EL (cell line): ENCODE data around the gene ZNF283.

ENCODE experiments used
- DNase-seq: peaks from one replicate; pipeline ENCODE4 v3.0.0-alpha.2; 2016

Gene ZNF283

GRCh38 chr19:43826787-43827754 is at the start of gene ZNF283:
Gene ZNF283, plus strand, starts transcription at chr19:43827321. Its CDS starts 6,184 bp downstream, at chr19:43833505.
- DNase-seq, result peak; percentile 93

- no peak for DNase-seq
Observed at GRCh38 chr19:43778651-43779050, 48.5 kb upstream of the ZNF283 start.

DNA sequence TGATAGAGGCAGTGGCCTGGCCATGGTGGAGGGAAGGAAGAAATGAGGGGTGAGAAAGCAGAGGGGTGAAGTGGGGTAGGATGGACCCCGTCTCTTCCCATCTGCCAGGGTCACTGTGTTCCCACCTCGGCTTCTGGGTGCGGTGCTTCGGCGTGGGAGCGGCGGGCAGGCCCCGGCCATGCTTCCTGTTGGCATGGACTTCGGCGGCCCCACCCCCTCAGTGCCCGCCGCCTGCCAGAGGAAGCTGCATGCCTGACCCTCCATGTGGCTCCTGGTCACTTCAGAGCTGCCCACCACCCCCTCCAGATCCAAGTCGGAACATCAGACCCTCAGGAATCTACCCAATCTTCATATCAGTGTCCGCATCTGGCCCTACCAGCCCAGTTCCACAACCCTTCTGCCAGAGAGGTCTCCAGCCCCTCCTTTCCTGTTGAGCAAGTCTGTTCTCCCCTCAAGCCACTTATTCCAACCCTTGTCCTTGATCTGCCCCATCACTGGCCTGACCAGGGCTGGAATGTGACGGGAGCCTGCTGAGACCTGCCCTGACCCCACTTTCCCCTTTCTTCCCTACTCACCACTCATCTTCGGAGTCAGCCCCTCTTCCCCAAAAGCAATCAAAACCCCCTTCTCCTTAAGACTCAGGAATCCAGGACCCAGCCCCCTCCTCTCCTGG is 47.8 kb upstream of the ZNF283 start:
- no peak for DNase-seq

DNA sequence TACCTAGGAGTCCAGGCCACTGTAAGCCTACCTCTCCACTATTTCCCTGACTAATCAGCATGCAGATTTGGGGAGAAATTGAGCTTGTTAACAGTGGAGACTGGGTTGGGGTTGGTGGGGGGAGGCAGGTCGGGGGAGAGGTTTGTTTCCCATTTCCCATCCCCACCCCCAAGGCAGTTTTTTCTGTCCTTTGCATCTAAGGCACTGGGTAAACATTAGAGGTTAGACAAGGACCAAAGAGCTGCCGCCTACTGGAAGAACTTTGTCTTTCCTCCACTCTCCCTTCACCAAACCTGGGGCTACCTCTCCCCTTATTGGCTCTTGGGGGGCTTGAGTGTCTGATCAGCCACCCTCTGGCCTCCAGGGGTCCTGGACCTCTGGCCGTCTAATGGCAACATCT is 47.3 kb upstream of the ZNF283 start:
- no peak for DNase-seq

- peak; percentile 53 for DNase-seq
Observed at GRCh38 chr19:43780706-43781525, 46.2 kb upstream of the ZNF283 start, which contains the start of gene KCNN4. Gene KCNN4, minus strand, starts transcription at chr19:43780973. Its CDS starts 112 bp downstream, at chr19:43780861.

DNA sequence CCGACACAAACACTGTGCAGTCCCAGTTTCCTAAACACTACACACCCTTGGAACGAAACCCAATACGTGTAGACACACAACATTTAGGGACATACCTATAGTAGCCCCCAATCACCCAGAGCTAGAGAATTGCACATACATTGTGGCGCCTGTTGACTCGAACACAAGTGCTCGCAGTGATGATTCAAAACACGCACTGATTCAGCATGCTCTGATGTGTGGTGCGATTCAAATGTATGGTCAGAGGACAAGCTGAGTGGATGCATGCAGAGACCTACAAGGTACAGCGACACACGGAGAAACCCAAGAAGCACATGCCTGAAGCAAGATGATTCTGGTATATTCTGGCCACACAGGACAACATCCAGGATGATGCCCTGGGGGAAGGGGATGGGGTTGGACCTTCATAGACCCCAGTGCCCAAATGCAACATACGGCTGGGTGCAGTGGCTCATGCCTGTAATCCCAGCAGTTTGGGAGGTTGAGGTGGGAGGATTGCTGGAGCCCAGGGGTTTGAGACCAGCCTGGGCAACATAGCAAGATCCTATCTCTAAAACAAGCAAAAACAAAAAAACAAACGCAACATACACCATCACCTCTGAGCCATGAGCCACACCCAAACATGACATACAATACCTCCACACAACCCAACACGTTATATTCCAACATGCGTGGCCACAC is 45.4 kb upstream of the ZNF283 start:
- no peak for DNase-seq

GRCh38 chr19:43782311-43782660 is 44.8 kb upstream of the ZNF283 start:
- no peak for DNase-seq

DNA sequence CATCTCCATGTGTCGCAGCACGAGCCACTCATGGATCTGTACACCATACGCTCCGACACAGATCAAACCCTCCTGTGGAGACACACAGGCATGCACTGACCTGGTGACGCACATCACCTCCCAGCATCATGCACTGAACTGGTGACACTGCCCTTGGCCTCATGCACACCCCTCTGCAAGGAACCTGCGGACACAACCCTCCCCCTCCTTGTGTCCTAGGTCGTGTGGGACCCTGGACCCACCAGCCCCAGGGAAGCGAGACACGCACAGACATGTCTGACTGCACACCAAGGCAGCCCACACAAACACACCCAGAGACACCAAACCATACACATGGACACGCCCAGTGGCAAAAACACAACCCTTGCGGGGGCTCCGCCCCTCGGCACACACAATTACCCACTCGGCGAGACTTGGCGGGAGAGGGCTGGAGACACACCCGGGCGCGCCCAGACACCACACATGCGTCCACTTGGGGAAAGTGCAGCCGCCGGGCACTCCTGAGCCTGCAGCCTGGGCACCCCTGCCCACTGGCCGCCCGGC is 44.4 kb upstream of the ZNF283 start:
- DNase-seq, result no peak

- DNase-seq, result no peak
Observed at GRCh38 chr19:43783636-43784035, 43.5 kb upstream of the ZNF283 start.

GRCh38 chr19:43784241-43784980 is 42.7 kb upstream of the ZNF283 start:
- peak; percentile 88 for DNase-seq

DNA sequence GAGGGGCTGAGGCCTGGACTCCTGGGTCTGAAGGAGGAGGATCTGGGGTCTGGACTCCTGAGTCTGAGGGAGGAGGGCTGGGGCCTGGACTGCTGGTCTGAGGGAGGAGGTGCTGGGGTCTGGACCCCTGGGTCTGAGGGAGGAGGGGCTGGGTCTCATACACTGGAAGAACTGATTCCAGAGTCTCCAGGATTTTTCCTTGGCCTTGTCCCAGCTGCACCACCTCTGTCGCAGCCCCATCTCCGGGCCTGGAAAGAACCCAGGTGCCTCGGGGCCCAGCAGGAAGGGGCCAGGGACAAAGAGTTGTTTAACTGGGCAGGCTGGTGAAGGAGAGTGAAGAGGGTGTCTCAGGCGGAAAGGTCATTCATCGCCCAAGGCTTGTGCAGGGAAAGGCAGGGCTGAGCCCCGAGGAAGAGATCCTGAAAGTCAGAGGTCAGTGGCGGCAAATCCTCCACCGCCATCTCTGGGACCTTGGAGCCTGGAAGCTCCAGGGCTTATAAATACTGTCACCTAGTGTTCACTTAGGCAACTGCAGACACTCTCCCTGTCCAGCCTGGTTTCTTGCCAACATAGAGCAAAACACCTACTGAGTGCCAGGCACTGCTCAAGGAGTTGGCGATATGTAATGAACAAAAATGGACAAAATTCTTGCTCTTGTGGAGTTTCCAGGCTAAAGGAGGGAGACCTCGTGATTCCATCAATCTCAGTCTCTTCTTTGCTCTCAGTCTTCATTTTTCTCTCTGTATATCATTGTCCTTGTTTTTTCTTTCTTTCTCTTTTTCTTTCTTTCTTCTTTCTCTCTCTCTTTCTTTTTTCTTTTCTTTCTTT is 41.9 kb upstream of the ZNF283 start:
- DNase-seq, result peak; percentile 75

DNA sequence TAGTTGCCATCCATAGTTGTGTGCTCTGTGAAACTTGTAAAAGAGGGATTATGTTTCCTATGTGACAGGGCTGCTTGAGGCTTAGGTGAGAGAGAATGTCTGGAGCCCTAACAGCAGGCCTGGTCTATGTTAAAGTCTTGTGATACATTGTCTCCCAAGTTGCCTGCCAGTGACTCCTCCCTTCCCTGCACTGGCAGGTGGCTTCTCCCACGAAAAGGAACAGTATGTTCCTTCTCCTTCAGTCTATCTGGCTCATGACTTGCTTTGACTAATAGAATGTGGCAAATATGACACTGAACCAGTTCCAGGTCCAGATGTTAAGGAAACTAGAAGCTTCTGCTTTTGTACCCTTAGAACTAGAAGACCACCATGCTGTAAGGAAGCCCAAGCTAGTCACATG is 40.5 kb upstream of the ZNF283 start:
- DNase-seq, result no peak

- DNase-seq, result peak; percentile 32
Observed at GRCh38 chr19:43789029-43789428, 38.1 kb upstream of the ZNF283 start.

- DNase-seq, result no peak
Observed at GRCh38 chr19:43790587-43790986, 36.5 kb upstream of the ZNF283 start.

DNA sequence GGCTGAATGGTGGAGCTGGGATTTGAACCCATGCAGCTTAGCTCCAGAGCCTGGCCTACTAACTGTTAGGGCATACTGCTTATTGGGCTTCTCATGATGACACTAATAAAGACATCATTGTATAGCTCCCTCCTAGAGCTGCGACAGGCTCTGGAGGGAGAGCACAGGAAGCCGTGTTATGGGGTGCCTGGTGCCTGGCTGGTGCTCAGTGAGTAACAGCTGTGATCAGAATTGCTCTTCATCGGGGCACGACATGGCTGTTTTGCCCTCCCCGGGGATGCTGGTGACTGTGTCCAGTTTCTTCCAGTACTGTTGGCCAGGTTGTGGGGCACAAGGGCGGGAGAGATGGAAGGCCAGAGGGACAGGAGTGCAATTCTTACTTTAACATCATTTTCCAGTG is 30.0 kb upstream of the ZNF283 start:
- no peak for DNase-seq

- no peak for DNase-seq
Observed at GRCh38 chr19:43797556-43797955, 29.6 kb upstream of the ZNF283 start.

GRCh38 chr19:43798026-43798545 is 29.0 kb upstream of the ZNF283 start:
- DNase-seq, result no peak

DNA sequence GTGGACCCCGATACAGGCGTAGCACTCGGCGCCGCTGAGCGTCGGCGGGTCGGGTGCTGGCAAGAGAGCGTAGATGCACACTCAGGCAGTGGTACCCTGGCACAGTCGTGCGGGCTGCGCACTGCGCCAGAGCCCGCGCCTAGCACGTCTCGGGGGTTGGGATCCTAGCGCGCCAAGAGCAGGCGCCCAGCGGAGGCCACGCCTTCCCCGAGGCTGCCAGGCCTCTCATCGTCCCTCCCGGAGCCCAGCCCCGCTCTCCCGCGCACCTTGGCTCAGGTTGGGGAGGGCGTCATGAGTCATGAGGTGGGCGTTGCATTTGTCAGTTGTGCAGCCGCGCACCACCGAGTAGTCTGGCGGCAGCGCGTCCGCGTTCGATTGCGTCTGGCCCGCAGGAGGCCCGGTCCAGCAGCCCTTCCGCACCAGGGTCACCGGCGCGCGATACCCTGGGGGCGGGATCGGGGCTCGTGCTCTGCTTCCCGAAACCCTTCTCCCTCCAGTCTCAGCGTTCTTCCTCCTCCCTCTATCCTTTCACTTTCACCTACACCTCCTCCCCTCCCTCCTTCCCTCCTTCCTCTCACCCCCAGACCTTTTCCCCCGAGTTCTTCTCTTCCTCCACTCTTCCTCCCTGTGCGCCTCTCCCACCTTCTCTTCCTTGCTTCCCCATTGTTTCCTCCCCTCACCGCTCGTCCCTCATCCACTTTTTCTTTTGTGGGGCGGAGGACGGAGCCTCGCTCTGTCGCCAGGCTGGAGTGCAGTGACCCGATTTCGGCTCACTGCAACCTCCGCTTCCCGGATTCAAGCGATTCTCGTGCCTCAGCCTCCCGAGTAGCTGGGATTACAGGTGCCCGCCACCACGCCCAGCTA is 28.3 kb upstream of the ZNF283 start:
- DNase-seq, result peak; percentile 27

GRCh38 chr19:43799502-43800142 is 27.5 kb upstream of the ZNF283 start:
- DNase-seq, result no peak
